Head of caudate nucleus (tissue), 42 donors: ENCODE measurements around the gene SPTBN1.

Experiments
- DNase-seq, 42 donors: peaks; one replicate each; pipeline versions ENCODE4 v3.0.0 to v3.0.0-alpha.2; 2020 to 2021; ENCODE audit warnings: mixed read lengths in 7 of 42
- intact Hi-C: fragments of 100-400 bp; cut with DNase I; formaldehyde crosslinking; loops from one replicate; pipeline ENCODE4 v1.15.0; 2022

SPTBN1 gene

DNA sequence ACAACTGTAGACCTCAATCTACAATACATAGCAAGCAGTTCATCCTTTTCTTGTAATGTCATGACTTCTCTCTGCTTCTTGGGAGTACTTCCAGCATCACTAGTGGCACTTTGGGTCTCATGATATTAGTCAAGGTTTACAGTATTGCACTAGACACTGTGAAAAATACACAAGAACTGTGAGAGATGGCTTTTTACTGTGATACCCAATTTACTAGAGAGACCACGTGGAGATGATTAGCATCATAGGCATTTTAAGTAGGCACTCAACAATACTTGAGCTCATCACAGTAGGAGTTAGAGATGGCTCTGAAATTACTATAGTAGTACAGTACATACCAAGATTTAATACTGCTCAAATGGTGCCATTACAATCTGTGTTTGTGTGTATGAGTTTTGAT lies 154.6 kb downstream of the SPTBN1 start:
- intact Hi-C loops: no loop called here

DNA sequence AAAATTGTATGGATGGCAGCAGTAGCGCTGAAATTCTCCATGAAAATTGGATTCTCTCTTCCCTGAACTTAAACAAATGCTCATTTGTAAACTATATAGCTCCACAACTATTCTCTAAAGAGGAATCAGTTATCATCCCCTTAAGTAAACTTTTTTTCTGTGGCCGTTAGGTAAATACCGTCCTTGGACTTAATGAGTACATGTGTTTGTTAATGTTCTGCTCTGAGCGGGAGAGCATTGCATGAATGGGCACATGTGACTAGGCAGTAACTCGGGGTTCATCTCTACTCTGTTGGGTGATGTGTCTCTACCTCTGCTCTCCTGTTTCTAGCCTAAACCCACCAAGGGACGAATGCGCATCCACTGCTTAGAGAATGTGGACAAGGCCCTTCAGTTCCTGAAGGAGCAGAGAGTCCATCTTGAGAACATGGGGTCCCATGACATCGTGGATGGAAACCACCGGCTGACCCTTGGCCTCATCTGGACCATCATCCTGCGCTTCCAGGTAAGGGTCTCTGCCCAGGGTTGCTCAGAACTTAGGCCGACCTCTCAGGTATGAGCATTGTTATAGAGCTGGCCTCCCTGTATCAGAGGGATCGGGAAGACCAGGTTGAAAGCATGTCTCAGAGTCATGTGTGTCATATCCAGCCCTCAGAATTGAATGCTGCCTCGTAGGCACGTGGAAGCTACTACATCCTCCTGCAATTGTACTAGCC lies 155.9 kb downstream of the SPTBN1 start:
- no peak for DNase-seq
- intact Hi-C loops: no loop called here

More for the DNA sequence above, 154.6 kb downstream of the SPTBN1 start:
- DNase-seq: no peak

DNA sequence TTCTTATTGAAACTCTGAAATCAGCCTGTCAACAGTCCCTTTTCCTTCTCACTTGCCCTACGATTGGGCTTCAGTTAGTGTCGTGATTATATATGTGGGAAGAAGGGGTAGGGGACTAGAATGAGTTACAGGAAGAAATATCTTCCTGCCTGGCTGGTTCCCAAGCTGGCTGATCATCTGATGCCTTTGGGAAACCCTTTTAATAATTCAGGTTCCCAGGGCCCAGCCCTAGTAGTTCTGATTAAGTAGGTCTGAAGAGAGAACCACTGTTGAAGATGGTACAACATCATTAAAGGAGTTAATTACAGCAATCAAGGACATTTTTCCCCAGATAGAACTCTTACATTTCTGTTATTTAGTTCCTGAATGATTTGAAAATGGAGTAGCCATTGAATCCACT lies 157.3 kb downstream of the SPTBN1 start:
- DNase-seq: no peak

DNA sequence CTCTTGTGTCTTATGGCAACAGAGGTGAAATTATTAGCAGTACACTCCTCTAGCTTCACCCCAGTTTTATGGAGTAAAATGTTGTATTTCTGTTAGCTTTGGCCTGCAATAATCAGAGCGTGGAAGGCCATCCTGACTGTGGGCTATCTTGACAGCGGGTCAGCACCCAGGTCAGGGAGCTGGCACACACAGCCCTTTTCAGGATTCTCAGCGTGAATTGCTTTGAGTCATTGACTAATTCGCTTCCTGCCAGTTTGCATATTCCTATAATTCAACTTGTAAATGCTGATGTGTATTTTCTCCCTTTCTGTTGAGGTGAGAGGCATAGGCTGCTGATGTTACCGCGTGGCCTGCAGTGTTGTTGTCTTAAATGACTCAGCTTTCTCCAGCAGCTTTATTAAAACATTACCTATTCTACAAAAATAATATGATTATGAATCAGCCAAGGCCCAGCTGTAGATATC lies 157.7 kb downstream of the SPTBN1 start:
- no peak for DNase-seq
- intact Hi-C loops: no loop called here

More for the DNA sequence above, 157.3 kb downstream of the SPTBN1 start:
- intact Hi-C loops: no loop called here

DNA sequence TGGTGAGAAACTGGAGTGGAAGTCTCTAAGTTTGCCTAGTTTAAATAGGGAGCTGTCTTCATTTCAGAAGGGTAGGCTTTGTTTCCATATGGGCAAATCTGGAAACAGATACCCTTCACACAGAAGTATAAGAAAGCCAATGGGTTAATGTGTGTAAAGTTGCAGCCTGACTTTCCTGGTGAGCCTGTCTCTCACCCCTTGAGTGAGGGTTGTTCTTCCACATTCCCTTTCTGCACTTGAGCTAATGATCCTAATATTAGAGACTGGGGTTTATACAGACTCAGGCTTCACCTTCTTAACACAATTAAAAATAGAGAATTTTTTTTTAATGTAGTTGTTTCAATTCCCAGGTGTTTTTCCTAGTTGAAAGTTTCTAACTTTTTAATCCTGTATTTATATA lies 158.7 kb downstream of the SPTBN1 start:
- DNase-seq: no peak

DNA sequence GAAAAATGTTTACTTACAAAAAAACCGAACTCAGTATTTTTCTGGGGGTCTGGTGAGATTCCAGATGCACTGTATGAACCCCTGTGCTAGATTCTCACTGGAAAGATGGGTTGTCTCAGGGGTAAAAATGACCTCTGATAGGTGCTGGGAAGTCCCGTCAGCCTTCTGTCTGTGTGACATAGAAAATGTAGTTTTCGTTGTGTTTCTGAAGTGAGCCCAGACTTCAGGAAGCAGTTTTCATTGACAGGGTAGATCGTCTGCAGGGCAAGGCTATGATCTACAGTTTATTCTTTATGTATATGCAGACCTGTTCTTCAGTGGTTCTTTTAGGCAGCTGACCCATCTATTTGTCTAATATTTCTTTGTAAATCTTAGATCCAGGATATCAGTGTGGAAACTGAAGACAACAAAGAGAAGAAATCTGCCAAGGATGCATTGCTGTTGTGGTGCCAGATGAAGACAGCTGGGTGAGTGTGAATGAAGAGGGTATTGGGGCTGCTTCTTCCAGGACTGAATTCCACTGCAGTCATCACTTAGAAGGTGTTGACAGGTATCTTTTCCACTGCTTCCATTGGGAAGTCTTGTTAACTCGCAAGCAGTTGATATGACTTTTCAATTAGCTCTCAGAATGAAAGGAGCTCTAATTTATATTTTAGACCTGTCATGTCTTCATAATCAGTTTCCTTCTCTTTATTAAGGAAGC lies 159.9 kb downstream of the SPTBN1 start:
- intact Hi-C loops: no loop called here
- DNase-seq: no peak

More for the DNA sequence above, 158.7 kb downstream of the SPTBN1 start:
- intact Hi-C loops: no loop called here

DNA sequence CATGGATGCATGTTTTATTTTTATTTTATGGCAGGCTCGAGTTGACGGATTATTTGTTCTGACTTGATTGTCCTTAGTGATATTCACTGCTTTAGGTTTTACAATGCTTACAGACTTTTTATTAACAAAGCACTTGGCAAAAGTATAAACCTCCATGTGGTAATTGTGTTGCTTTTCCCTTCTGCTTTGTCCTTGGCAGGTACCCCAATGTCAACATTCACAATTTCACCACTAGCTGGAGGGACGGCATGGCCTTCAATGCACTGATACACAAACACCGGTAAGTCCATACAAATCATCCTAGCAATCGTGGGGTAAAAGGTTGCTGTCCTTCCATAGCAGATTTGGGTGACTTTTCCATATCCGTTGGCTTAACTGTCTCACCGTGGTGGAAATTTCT lies 161.3 kb downstream of the SPTBN1 start:
- DNase-seq: no peak
- intact Hi-C loops: no loop called here

DNA sequence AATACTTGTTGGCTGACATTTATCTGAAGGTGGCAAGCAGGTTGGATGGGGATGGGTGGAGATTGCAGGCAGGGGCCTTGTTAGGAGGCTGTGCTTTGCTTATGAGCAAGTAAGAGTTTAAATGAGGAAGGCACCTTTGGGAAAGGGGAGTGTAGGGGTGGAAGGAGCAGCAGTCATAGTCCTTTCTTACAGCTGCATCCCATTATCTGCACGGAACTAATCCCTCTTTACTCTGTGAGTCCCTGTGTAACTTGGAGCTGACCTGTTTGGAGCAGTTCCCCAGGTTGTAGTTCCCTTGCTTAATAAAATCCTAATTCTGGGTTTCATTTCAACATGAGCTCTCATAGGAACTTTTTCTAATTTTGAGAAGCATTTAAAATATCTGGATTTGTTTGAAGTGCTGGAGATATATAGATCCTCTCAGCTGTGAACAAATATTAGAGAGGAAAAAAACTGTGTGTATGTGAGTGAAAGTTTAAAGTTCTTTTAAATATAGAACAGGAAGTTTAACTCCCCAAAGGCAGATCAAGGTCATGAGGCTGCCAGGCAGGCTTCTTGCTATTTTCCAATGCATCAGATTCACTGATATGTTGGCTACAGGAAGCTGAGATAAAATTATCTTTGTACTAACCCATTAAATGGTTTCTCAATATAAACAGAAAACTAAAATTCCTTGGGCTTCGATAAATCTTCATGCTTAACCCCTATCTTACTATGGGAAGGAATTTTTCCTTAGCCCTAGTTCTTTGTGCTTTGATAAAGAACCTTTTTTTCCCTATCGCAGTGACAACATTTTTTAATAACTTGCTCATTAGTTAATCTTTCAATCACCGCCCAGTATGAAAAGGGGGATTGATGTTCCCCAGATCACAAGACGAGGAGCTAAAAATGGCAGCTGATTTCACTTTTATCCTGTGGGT lies 162.8 kb downstream of the SPTBN1 start:
- DNase-seq: no peak
- intact Hi-C loops: no loop called here

DNA sequence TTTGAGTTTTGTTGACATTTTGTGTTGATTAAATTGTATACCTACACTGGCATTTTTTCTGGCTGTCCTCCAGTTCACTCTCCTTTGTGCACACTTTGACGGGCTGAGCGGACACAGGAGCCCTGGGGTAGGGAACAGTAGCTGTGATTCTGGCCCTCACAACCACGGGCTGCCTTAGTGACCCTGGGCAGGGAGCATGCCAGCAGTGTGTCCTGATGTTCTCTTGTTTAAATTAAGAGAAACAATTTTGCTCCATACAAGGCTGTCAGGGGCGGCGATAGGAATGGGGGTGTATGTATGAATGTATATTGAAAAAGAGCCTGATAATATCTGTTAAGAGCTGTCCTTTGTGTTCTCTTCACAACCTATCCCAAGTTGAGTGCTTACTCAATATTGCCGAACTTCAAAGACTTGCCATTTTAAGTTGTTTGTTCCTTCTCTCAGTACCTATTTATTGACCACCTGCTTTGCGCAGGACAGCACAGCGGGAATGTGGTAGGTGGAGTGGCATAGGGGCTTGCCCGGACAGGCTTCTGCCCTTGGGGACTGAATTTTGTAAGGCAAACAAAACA lies 163.6 kb downstream of the SPTBN1 start:
- intact Hi-C loops: no loop called here
- DNase-seq: no peak

DNA sequence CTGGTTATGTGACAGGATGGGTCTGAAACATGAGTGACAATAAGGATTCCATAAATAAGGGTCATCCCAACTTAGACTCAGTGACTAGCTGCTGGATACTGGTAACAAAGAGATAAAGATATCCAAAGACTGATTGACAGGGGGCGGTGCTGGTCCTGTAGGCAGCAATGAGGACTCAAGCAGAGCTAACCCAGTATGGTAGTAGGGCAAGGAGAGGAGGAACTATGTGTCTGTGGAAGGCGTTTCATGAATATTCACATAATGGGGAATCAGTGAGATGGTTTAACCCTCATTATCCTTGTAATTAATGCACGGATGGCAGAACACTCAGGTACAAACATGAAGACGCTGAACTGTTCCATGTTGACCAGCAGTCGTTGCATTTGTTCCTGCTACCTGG lies 164.8 kb downstream of the SPTBN1 start:
- no peak for DNase-seq
- intact Hi-C loops: no loop called here

DNA sequence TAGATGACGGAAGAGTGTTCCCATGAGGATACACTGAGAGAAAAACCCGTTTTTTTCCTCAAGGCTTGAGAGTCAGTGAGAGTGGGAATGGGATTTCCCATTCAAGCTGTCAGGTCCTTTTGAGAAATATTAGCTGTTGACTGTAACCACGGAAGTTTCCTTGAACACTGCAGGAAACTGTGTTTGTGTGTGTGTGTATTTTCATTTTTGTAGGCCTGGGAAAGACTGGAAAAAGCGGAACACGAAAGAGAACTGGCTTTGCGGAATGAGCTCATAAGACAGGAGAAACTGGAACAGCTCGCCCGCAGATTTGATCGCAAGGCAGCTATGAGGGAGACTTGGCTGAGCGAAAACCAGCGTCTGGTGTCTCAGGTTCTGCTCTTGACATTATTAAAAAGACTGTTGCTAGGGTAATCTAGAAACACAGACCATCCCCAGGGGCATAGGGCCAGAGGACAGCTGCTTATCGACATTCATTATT lies 168.5 kb downstream of the SPTBN1 start:
- intact Hi-C loops: no loop called here
- no peak for DNase-seq

DNA sequence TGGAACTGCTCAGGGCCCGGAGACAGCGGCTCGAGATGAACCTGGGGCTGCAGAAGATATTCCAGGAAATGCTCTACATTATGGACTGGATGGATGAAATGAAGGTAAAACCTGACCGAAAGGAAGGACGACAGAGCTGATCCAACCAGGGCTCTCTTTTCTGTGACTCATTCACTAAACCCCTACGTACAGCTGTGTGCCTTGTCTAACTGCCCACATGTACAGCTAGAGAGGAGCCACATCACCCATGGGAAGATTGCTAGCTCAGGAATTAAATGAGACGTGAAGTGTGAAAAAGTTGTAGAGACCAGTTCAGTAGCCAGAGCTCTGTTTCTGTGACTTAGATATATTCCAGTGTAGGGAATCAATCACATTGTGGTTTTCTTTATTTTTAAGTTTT lies 170.0 kb downstream of the SPTBN1 start:
- DNase-seq: no peak
- intact Hi-C loops: no loop called here

DNA sequence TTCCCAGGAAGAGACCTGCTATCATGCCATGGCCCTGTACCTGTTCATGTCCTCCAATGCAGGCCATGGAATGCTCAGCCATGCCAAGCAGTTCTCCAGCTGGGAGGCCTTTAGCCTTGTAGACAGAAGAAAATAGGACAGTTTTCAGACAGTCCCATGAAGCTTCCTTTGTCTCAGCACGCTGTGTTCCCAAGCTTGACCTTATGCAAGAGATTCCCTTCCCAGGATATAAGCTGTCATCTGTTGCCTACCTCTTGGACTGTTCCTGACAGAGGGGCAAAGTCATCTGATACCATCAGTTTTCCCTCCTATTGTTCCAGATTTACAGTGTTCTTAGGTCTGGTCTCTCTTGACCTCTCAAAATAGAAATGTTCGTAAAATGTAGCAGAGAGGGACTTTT lies 170.8 kb downstream of the SPTBN1 start:
- no peak for DNase-seq
- intact Hi-C loops: no loop called here

DNA sequence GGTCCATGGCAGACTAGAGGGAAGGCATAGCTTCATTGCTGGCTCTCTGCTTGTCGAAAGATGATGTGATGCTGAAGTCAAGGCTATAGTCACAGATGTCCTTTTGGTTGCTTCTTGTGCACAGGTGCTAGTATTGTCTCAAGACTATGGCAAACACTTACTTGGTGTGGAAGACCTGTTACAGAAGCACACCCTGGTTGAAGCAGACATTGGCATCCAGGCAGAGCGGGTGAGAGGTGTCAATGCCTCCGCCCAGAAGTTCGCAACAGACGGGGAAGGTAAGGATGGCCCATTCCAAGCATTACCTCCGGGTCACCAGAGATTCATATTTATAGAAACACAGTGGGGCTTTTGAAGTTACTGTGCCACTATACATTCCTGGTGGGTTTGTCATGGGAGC lies 171.8 kb downstream of the SPTBN1 start:
- intact Hi-C loops: no loop called here
- DNase-seq: no peak

DNA sequence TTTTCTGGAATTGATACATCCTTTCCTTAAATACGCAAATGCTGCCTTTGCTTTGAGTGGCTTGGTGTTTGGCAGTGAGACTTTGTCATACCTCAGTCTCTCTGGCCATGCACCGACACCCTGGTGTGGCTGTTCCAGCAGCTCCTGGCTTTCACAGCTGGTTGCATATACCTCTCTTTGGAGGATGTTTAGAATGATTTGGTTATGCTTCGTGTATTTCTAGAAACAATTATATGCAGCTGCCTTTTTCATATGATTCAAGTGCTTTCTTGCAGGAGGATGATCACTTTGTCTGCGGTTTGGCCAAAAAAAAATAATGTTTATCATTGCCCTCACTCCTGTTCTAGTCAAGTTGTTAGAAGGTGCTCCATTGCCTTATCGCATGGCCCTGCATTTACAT lies 172.3 kb downstream of the SPTBN1 start:
- no peak for DNase-seq
- intact Hi-C loops: no loop called here

DNA sequence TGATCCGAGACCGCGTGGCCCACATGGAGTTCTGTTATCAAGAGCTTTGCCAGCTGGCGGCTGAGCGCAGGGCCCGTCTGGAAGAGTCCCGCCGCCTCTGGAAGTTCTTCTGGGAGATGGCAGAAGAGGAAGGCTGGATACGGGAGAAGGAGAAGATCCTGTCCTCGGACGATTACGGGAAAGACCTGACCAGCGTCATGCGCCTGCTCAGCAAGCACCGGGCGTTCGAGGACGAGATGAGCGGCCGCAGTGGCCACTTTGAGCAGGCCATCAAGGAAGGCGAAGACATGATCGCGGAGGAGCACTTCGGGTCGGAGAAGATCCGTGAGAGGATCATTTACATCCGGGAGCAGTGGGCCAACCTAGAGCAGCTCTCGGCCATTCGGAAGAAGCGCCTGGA lies 172.8 kb downstream of the SPTBN1 start:
- intact Hi-C loops: no loop called here
- no peak for DNase-seq

DNA sequence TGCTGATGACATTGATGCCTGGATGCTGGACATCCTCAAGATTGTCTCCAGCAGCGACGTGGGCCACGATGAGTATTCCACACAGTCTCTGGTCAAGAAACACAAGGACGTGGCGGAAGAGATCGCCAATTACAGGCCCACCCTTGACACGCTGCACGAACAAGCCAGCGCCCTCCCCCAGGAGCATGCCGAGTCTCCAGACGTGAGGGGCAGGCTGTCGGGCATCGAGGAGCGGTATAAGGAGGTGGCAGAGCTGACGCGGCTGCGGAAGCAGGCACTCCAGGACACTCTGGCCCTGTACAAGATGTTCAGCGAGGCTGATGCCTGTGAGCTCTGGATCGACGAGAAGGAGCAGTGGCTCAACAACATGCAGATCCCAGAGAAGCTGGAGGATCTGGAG lies 173.3 kb downstream of the SPTBN1 start:
- no peak for DNase-seq
- intact Hi-C loops: no loop called here

DNA sequence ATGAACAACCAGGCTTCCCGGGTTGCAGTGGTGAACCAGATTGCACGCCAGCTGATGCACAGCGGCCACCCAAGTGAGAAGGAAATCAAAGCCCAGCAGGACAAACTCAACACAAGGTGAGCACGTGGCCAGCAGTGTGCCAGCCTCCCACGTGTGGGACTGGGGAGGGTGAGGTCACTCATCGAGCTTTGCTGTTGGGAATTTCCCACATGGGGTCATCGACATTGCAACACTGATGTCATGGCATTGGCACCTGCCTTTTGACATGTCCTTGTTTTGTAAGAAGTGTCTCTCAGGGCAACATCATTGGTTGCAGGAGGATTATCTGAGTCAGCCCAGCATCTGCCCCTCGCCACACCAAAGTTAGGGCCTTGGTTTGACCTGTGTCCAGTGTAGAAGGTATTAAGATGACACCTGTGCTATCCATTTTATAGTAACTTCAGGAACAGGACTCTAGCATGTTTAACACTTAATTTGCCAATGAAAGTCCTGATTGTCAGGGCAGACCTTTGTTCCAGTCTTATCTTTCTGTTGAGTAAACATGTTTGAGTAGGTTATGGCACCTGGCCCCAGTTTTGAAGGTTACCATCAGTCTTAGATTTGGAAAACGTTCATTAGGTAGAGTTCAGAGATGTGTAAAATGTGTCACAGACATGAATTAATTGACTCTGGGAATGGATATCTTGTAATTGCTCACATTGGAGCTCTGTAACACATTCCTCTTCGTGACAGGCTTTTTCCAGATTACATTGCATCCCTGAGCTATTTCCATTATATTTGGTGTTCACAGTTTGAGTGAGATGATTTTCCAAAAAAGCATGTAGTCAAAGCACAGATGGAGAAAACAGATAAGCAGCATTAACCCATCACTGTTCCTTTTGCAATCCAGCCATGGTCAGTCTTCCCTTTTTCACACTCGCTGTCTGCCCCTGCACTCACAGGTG lies 174.1 kb downstream of the SPTBN1 start:
- no peak for DNase-seq
- intact Hi-C loops: no loop called here
